ENCODE measurements around the gene KIF6. TPM values are rescaled to one million over a fixed set of nuclear protein-coding genes. Genes with fewer than 3 reads are reported as not detected.

Gene KIF6
- polyA plus RNA-seq, 4 donors, result 0.18 to 1.2 TPM; not detected in 2

- Histone ChIP-seq H3K4me1 (ENCODE audit: control insufficient read depth in 3 of 3, insufficient read depth in 2 of 3, low read depth in 1 of 3, low read length in 2 of 3) (peaks cover 0 to 3% (median 0%) of the 10 kb centered on the region in 3 donors), H3K9me3 (ENCODE audit: control insufficient read depth in 2 of 2, insufficient read depth in 1 of 2, low read depth in 1 of 2, low read length in 1 of 2) (no peaks in the 10 kb centered on the region), H3K4me3 (ENCODE audit: low read depth in 1 of 3, low read length in 3 of 3) (no peak overlapping the region), H3K36me3 (ENCODE audit: control insufficient read depth in 3 of 3, insufficient read depth in 2 of 3, low read depth in 1 of 3, low read length in 3 of 3) (no peaks in the 10 kb centered on the region), H3K27me3 (ENCODE audit: control insufficient read depth in 3 of 3, insufficient read depth in 3 of 3, low read length in 3 of 3) (no peaks in the 10 kb centered on the region), H3K27ac (ENCODE audit: low read depth in 1 of 3, low read length in 2 of 3) (no peak overlapping the region)
- WGBS, 3 donors, result 88 to 93% (median 91%) methylated on average over 6 of the region's 6 CpGs
- no peak for DNase-seq
- FAIRE-seq, result no peak
These were observed 378.0 kb downstream of the KIF6 start for GRCh38 chr6:39347206-39347605.

- WGBS, 3 donors, result 59 to 81% (median 71%) methylated on average over 7 of the region's 7 CpGs
These were observed 380.4 kb downstream of the KIF6 start for GRCh38 chr6:39344821-39345280.

GRCh38 chr6:39343396-39343870 is 381.8 kb downstream of the KIF6 start:
- Histone ChIP-seq H3K27ac (ENCODE audit: low read depth in 1 of 3, low read length in 2 of 3) (peak overlapping the region in 2 of 3 donors; percentile 17 to 63), H3K9me3 (ENCODE audit: control insufficient read depth in 2 of 2, insufficient read depth in 1 of 2, low read depth in 1 of 2, low read length in 1 of 2) (no peaks in the 10 kb centered on the region), H3K27me3 (ENCODE audit: control insufficient read depth in 3 of 3, insufficient read depth in 3 of 3, low read length in 3 of 3) (peaks cover 0 to 2% (median 0%) of the 10 kb centered on the region in 3 donors), H3K36me3 (ENCODE audit: control insufficient read depth in 3 of 3, insufficient read depth in 2 of 3, low read depth in 1 of 3, low read length in 3 of 3) (no peaks in the 10 kb centered on the region), H3K4me1 (ENCODE audit: control insufficient read depth in 3 of 3, insufficient read depth in 2 of 3, low read depth in 1 of 3, low read length in 2 of 3) (peaks cover 0 to 9% (median 3%) of the 10 kb centered on the region in 3 donors), H3K4me3 (ENCODE audit: low read depth in 1 of 3, low read length in 3 of 3) (no peak overlapping the region)
- no peak for DNase-seq
- 75 to 84% (median 82%) methylated on average over 9 of the region's 9 CpGs for WGBS, 3 donors
- FAIRE-seq, result no peak

More at GRCh38 chr6:39344821-39345280, 380.4 kb downstream of the KIF6 start:
- no peaks in the 10 kb centered on the region for H3K9me3 ChIP-seq (ENCODE audit: control insufficient read depth in 2 of 2, insufficient read depth in 1 of 2, low read depth in 1 of 2, low read length in 1 of 2)
- H3K27me3 ChIP-seq (ENCODE audit: control insufficient read depth in 3 of 3, insufficient read depth in 3 of 3, low read length in 3 of 3), result no peaks in the 10 kb centered on the region
- FAIRE-seq (no peak), DNase-seq (no peak)
- no peaks in the 10 kb centered on the region for H3K36me3 ChIP-seq (ENCODE audit: control insufficient read depth in 3 of 3, insufficient read depth in 2 of 3, low read depth in 1 of 3, low read length in 3 of 3)
- no peak overlapping the region for H3K27ac ChIP-seq (ENCODE audit: low read depth in 1 of 3, low read length in 2 of 3)
- no peak overlapping the region for H3K4me3 ChIP-seq (ENCODE audit: low read depth in 1 of 3, low read length in 3 of 3)
- H3K4me1 ChIP-seq (ENCODE audit: control insufficient read depth in 3 of 3, insufficient read depth in 2 of 3, low read depth in 1 of 3, low read length in 2 of 3), result peaks cover 0 to 3% (median 0%) of the 10 kb centered on the region in 3 donors

GRCh38 chr6:39342692-39343395 is 382.4 kb downstream of the KIF6 start:
- H3K27me3 ChIP-seq (ENCODE audit: control insufficient read depth in 3 of 3, insufficient read depth in 3 of 3, low read length in 3 of 3), result peaks cover 0 to 3% (median 0%) of the 10 kb centered on the region in 3 donors
- no peaks in the 10 kb centered on the region for H3K36me3 ChIP-seq (ENCODE audit: control insufficient read depth in 3 of 3, insufficient read depth in 2 of 3, low read depth in 1 of 3, low read length in 3 of 3)
- FAIRE-seq, result no peak
- peaks cover 0 to 9% (median 3%) of the 10 kb centered on the region in 3 donors for H3K4me1 ChIP-seq (ENCODE audit: control insufficient read depth in 3 of 3, insufficient read depth in 2 of 3, low read depth in 1 of 3, low read length in 2 of 3)
- WGBS, 3 donors, result 59 to 75% (median 60%) methylated on average over 14 of the region's 14 CpGs
- H3K27ac ChIP-seq (ENCODE audit: low read depth in 1 of 3, low read length in 2 of 3), result peak overlapping the region in 2 of 3 donors; percentile 17 to 63
- H3K4me3 ChIP-seq (ENCODE audit: low read depth in 1 of 3, low read length in 3 of 3), result no peak overlapping the region
- no peak for DNase-seq
- H3K9me3 ChIP-seq (ENCODE audit: control insufficient read depth in 2 of 2, insufficient read depth in 1 of 2, low read depth in 1 of 2, low read length in 1 of 2), result no peaks in the 10 kb centered on the region

- WGBS, 3 donors, result 79 to 94% (median 84%) methylated on average over 5 of the region's 5 CpGs
- DNase-seq, result no peak
- no peak for FAIRE-seq
- Histone ChIP-seq H3K36me3 (ENCODE audit: control insufficient read depth in 3 of 3, insufficient read depth in 2 of 3, low read depth in 1 of 3, low read length in 3 of 3) (no peaks in the 10 kb centered on the region), H3K27ac (ENCODE audit: low read depth in 1 of 3, low read length in 2 of 3) (no peak overlapping the region), H3K4me3 (ENCODE audit: low read depth in 1 of 3, low read length in 3 of 3) (no peak overlapping the region), H3K9me3 (ENCODE audit: control insufficient read depth in 2 of 2, insufficient read depth in 1 of 2, low read depth in 1 of 2, low read length in 1 of 2) (no peaks in the 10 kb centered on the region), H3K27me3 (ENCODE audit: control insufficient read depth in 3 of 3, insufficient read depth in 3 of 3, low read length in 3 of 3) (peaks cover 0 to 3% (median 0%) of the 10 kb centered on the region in 3 donors), H3K4me1 (ENCODE audit: control insufficient read depth in 3 of 3, insufficient read depth in 2 of 3, low read depth in 1 of 3, low read length in 2 of 3) (peaks cover 0 to 9% (median 3%) of the 10 kb centered on the region in 3 donors)
These were observed 383.3 kb downstream of the KIF6 start for GRCh38 chr6:39341937-39342336.

GRCh38 chr6:39341352-39341751 is 383.9 kb downstream of the KIF6 start:
- DNase-seq (no peak), FAIRE-seq (no peak)
- WGBS, 3 donors, result 84 to 86% (median 84%) methylated on average over 3 of the region's 3 CpGs
- Histone ChIP-seq H3K4me1 (ENCODE audit: control insufficient read depth in 3 of 3, insufficient read depth in 2 of 3, low read depth in 1 of 3, low read length in 2 of 3) (peaks cover 0 to 9% (median 3%) of the 10 kb centered on the region in 3 donors), H3K4me3 (ENCODE audit: low read depth in 1 of 3, low read length in 3 of 3) (no peak overlapping the region), H3K9me3 (ENCODE audit: control insufficient read depth in 2 of 2, insufficient read depth in 1 of 2, low read depth in 1 of 2, low read length in 1 of 2) (no peaks in the 10 kb centered on the region), H3K27ac (ENCODE audit: low read depth in 1 of 3, low read length in 2 of 3) (no peak overlapping the region), H3K36me3 (ENCODE audit: control insufficient read depth in 3 of 3, insufficient read depth in 2 of 3, low read depth in 1 of 3, low read length in 3 of 3) (no peaks in the 10 kb centered on the region), H3K27me3 (ENCODE audit: control insufficient read depth in 3 of 3, insufficient read depth in 3 of 3, low read length in 3 of 3) (peaks cover 0 to 3% (median 0%) of the 10 kb centered on the region in 3 donors)

GRCh38 chr6:39339868-39340550 is 385.2 kb downstream of the KIF6 start:
- Histone ChIP-seq H3K9me3 (ENCODE audit: control insufficient read depth in 2 of 2, insufficient read depth in 1 of 2, low read depth in 1 of 2, low read length in 1 of 2) (no peaks in the 10 kb centered on the region), H3K27ac (ENCODE audit: low read depth in 1 of 3, low read length in 2 of 3) (peak overlapping the region in 1 of 3 donors; percentile 40), H3K27me3 (ENCODE audit: control insufficient read depth in 3 of 3, insufficient read depth in 3 of 3, low read length in 3 of 3) (peaks cover 0 to 3% (median 0%) of the 10 kb centered on the region in 3 donors), H3K4me3 (ENCODE audit: low read depth in 1 of 3, low read length in 3 of 3) (no peak overlapping the region), H3K4me1 (ENCODE audit: control insufficient read depth in 3 of 3, insufficient read depth in 2 of 3, low read depth in 1 of 3, low read length in 2 of 3) (peaks cover 0 to 9% (median 3%) of the 10 kb centered on the region in 3 donors), H3K36me3 (ENCODE audit: control insufficient read depth in 3 of 3, insufficient read depth in 2 of 3, low read depth in 1 of 3, low read length in 3 of 3) (no peaks in the 10 kb centered on the region)
- WGBS, 3 donors, result 41 to 66% (median 51%) methylated on average over 10 of the region's 10 CpGs
- FAIRE-seq (no peak), DNase-seq (no peak)

- DNase-seq, result no peak
- no peak overlapping the region for H3K4me3 ChIP-seq (ENCODE audit: low read depth in 1 of 3, low read length in 3 of 3)
- H3K27ac ChIP-seq (ENCODE audit: low read depth in 1 of 3, low read length in 2 of 3), result peak overlapping the region in 2 of 3 donors; percentile 4 to 40
- peaks cover 0 to 9% (median 3%) of the 10 kb centered on the region in 3 donors for H3K4me1 ChIP-seq (ENCODE audit: control insufficient read depth in 3 of 3, insufficient read depth in 2 of 3, low read depth in 1 of 3, low read length in 2 of 3)
- peaks cover 0 to 3% (median 0%) of the 10 kb centered on the region in 3 donors for H3K27me3 ChIP-seq (ENCODE audit: control insufficient read depth in 3 of 3, insufficient read depth in 3 of 3, low read length in 3 of 3)
- WGBS, 3 donors, result 54 to 60% (median 57%) methylated on average over 9 of the region's 9 CpGs
- no peaks in the 10 kb centered on the region for H3K9me3 ChIP-seq (ENCODE audit: control insufficient read depth in 2 of 2, insufficient read depth in 1 of 2, low read depth in 1 of 2, low read length in 1 of 2)
- no peaks in the 10 kb centered on the region for H3K36me3 ChIP-seq (ENCODE audit: control insufficient read depth in 3 of 3, insufficient read depth in 2 of 3, low read depth in 1 of 3, low read length in 3 of 3)
- no peak for FAIRE-seq
These were observed 385.9 kb downstream of the KIF6 start for GRCh38 chr6:39339096-39339867.

Data from small intestine (tissue), 7 donors.